Motor neuron (in vitro differentiated cells): ENCODE results near the gene PARG. TPM values are rescaled to one million over a fixed set of nuclear protein-coding genes. Genes with fewer than 3 reads are reported as not detected.
"Not testable (repeated sequence)": the region's sequence is repeated elsewhere in the genome, so short reads cannot be mapped to it uniquely, and the experiment has no call there.

Experiments used
- ATAC-seq, 8 experiments: fragments of 200-7000 bp; cut with Tn5 transposase; replicated peaks in 6 of 8; 2 replicates each; pipeline ENCODE4 v1.8.0; 2021; ENCODE audit warnings: mild to moderate bottlenecking in 8 of 8, moderate library complexity in 8 of 8
- H3K27ac ChIP-seq, 2 donors: fragments of 250-450 bp; sonication (Bioruptor Pico); 2 replicates each; pipeline ENCODE4 v1.9.0; 2021; ENCODE audit warnings: antibody characterized with exemption in 2 of 2, mild to moderate bottlenecking in 2 of 2, moderate library complexity in 1 of 2
- H3K4me1 ChIP-seq, 2 donors: fragments of 250-450 bp; sonication (Bioruptor Pico); replicated peaks in 1 of 2; 2 replicates each; pipeline ENCODE4 v1.6.1; 2021; ENCODE audit warnings: antibody characterized with exemption in 2 of 2, mild to moderate bottlenecking in 2 of 2, moderate library complexity in 1 of 2
- H3K4me3 ChIP-seq, 5 donors: fragments of 250-450 bp; sonication (Bioruptor Pico); 2 replicates each; pipeline ENCODE4 v1.9.0; 2021; ENCODE audit warnings: antibody characterized with exemption in 5 of 5, mild to moderate bottlenecking in 5 of 5, moderate library complexity in 4 of 5
- WGBS, 10 experiments: fragments of 450-650 bp; shearing (Covaris generic); methylation state at CpG; one replicate each; pipeline ENCODE4 v1.0.0; 2022; 5-methylcytosine and 5-hydroxymethylcytosine counted together
- in situ Hi-C, 9 experiments: fragments of 400-800 bp; cut with MboI; loops; one replicate each; pipeline ENCODE4 v1.15.0; 2021; ENCODE audit warnings: low sequenced_read_pairs in 9 of 9, low pct_unique_long_range_greater_than_20kb in 2 of 9; ENCODE audit not compliant: unreplicated experiment in 9 of 9
- total RNA-seq, 8 experiments: library from RNA; unstranded; fragments of 300-600 nt; gene quantifications; 2 replicates each; pipeline versions ENCODE4 v1.2.3 to v1.2.4, GENCODE V29; 2022

Gene PARG
- total RNA-seq, 8 experiments from 2014 or later, result 27.6 to 49.9 (median 35.4) TPM

DNA sequence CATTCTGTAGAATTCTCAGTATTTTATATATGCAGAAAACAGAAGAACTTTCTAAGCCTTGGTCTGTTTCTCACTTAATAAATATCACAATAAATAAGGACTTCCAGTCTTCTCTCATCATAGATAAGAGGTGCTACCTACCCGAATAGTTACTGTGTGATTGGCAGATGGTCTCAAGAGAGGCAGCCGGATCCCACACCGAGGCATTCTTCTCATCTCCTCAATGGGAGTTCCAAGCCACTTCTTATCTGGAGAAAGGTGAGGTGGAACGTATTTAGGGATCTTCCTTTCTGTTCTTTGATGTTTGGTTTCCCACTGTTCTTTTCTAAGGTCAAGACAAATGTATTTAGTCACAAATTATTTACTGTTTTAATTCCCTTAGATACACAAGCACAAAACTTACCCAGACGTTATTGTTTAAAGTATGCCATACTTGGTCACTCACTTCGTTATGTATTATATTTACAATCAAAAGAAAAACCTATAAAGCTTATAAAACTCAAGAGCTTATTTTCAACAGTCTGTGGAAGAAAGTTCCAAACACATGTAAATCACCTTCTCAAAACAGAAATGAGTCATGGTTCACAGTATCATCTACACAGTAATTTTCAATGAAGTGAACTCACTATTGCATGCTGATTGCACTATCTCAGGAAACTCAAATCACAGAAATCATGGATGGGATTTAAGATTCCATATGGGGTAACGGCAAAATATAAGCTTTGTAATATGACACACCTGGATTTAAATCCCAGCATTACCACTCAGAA is 9.7 kb downstream of the PARG start:
- H3K4me3 ChIP-seq, in situ Hi-C loops, H3K27ac ChIP-seq, H3K4me1 ChIP-seq: not testable (repeated sequence)
- peak in 5 of 8 experiments; percentile 48 to 82 (median 60) for ATAC-seq
- 83 to 96% (median 92%) methylated on average over 1 to 5 of the region's 7 CpGs; no CpG with 5 or more reads in 6 of the 10 experiments for WGBS, 10 experiments

DNA sequence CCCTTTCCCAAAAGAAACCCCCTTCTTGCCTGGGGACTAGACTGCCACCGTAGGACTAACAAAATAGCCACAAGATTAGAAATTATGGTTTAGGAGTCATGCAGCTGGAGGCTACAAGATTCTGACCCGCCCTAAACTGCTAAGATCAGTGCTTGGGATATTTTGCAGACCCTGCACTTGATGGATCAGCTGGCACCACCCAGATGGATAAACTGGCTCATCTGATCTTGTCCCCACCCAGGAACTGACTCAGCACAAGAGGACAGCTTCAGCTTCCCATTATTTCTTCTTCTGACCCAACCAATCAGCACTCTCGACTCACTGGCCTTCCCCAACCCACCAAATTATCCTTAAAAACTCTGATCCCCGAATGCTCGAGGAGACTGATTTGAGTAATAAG is 10.6 kb downstream of the PARG start:
- in situ Hi-C loops, H3K4me1 ChIP-seq, H3K27ac ChIP-seq, H3K4me3 ChIP-seq: not testable (repeated sequence)
- ATAC-seq, result peak in 2 of 8 experiments; percentile 72 to 80
- WGBS, 10 experiments, result 0 to 100% (median 100%) methylated on average over 1 to 2 of the region's 5 CpGs; no CpG with 5 or more reads in 7 of the 10 experiments

GRCh38 chr10:49923572-49923971 is 18.3 kb downstream of the PARG start:
- in situ Hi-C loops, result loop anchor here in 1 of 9 experiments (25.0 kb wide), 1 partner anchor 336 kb away; no protein-coding TSS in a partner anchor
- not testable (repeated sequence) for H3K27ac ChIP-seq, H3K4me3 ChIP-seq, H3K4me1 ChIP-seq
- peak in 1 of 8 experiments; percentile 20 for ATAC-seq
- no CpG with 5 or more reads among the region's 4 CpGs for WGBS, 10 experiments

- ATAC-seq, H3K4me3 ChIP-seq, H3K27ac ChIP-seq, H3K4me1 ChIP-seq: not testable (repeated sequence)
- in situ Hi-C loops, result loop anchor here in 1 of 9 experiments (25.0 kb wide), 1 partner anchor 335 kb away; no protein-coding TSS in a partner anchor
- 50% methylated on average over 1 of the region's 4 CpGs; no CpG with 5 or more reads in 9 of the 10 experiments for WGBS, 10 experiments
Observed at GRCh38 chr10:49922041-49922440, 19.8 kb downstream of the PARG start.

- not testable (repeated sequence) for H3K4me1 ChIP-seq, H3K4me3 ChIP-seq, ATAC-seq, H3K27ac ChIP-seq
- in situ Hi-C loops, result loop anchor here in 1 of 9 experiments (25.0 kb wide), 1 partner anchor 331 kb away; no protein-coding TSS in a partner anchor
Observed at GRCh38 chr10:49917927-49918326, 23.9 kb downstream of the PARG start.

- peak in 1 of 8 experiments; percentile 56 for ATAC-seq
- in situ Hi-C loops, result loop anchor here in 1 of 9 experiments (25.0 kb wide), 1 partner anchor 329 kb away; no protein-coding TSS in a partner anchor
Observed at GRCh38 chr10:49916451-49916850, 25.4 kb downstream of the PARG start.

GRCh38 chr10:49910295-49910694 is 31.5 kb downstream of the PARG start:
- not testable (repeated sequence) for H3K27ac ChIP-seq, ATAC-seq, H3K4me3 ChIP-seq, H3K4me1 ChIP-seq
- WGBS, 10 experiments, result no CpG with 5 or more reads among the region's 1 CpG
- in situ Hi-C loops, result loop anchor here in 1 of 9 experiments (25.0 kb wide), 1 partner anchor 323 kb away; no protein-coding TSS in a partner anchor

More at GRCh38 chr10:49916451-49916850, 25.4 kb downstream of the PARG start:
- not testable (repeated sequence) for H3K4me1 ChIP-seq, H3K27ac ChIP-seq, H3K4me3 ChIP-seq

DNA sequence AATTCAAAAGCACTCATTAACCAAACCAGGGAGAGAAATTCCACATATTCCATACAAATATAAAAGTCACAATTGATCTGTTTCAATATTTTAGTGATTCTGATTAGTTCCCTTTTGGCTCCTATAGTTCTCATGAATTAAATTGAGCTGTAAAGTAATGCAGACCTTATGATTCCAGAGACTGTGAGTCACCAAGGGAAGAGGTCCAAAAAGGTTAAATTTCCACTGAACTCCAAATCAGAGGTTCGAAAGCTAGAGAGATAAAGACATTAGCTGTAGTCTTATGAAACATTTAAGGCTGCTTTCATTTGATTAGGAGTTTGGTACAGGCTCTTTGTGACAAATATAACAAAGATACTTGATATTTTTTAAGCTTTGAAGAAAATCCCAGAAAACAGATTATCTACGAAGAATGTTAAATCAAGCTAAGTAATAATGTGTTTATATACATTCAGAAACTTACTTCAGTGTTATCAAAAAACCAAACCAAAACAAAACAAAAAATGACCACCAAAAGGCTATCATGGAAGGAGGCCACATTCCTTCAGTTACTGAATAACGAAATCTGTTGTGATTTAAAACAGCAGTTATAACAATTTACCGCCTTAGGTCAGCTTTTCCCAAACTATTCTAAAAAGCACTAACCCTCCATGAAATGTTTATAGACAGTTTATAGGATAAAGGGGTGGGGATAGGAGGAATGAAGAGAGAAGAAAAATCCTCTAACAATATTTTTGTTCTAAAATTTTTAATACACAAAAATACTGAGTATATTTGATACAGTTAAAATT is 33.3 kb downstream of the PARG start:
- WGBS, 10 experiments, result 80 to 100% methylated on average over 1 to 2 of the region's 4 CpGs; no CpG with 5 or more reads in 8 of the 10 experiments
- in situ Hi-C loops, result loop anchor here in 1 of 9 experiments (25.0 kb wide), 1 partner anchor 321 kb away; no protein-coding TSS in a partner anchor
- H3K4me1 ChIP-seq, H3K4me3 ChIP-seq, H3K27ac ChIP-seq, ATAC-seq: not testable (repeated sequence)

DNA sequence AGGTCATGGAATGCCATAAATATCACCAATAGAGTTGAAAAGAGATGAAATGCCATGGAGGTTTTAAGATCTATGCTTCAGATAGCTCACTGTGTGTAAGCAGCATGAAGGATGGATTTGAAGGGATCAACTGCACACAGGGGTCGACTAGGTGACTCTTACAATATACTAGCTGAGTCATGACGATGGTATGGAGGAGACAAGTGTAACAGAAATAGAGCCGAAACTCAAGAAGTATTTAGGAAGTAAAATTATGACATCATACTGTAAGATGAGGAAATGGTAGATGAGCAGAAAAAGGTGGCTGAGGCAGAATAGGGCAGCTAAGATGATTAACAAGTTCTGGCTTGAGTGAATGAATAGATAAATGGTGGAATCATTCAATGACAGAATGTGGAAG is 38.0 kb downstream of the PARG start:
- WGBS, 10 experiments, result 75 to 100% methylated on average over 2 of the region's 3 CpGs; no CpG with 5 or more reads in 8 of the 10 experiments
- in situ Hi-C loops, result loop anchor here in 1 of 9 experiments (25.0 kb wide), 1 partner anchor 317 kb away; no protein-coding TSS in a partner anchor
- not testable (repeated sequence) for H3K27ac ChIP-seq, H3K4me3 ChIP-seq, H3K4me1 ChIP-seq, ATAC-seq

- ATAC-seq, result not testable (repeated sequence)
- in situ Hi-C loops, result loop anchor here in 1 of 9 experiments (25.0 kb wide), 1 partner anchor 313 kb away; no protein-coding TSS in a partner anchor
- no CpG with 5 or more reads among the region's 3 CpGs for WGBS, 10 experiments
Observed at GRCh38 chr10:49900406-49900805, 41.4 kb downstream of the PARG start.

GRCh38 chr10:49899999-49900398 is 41.8 kb downstream of the PARG start:
- H3K4me3 ChIP-seq, ATAC-seq, H3K4me1 ChIP-seq, H3K27ac ChIP-seq: not testable (repeated sequence)
- in situ Hi-C loops, result loop anchor here in 1 of 9 experiments (25.0 kb wide), 1 partner anchor 313 kb away; no protein-coding TSS in a partner anchor
- no CpG with 5 or more reads among the region's 2 CpGs for WGBS, 10 experiments

More at GRCh38 chr10:49900406-49900805, 41.4 kb downstream of the PARG start:
- not testable (repeated sequence) for H3K4me3 ChIP-seq, H3K4me1 ChIP-seq, H3K27ac ChIP-seq

- H3K4me3 ChIP-seq, H3K4me1 ChIP-seq, H3K27ac ChIP-seq, ATAC-seq, in situ Hi-C loops: not testable (repeated sequence)
- WGBS, 10 experiments, result 100% methylated on average over 1 to 2 of the region's 5 CpGs; no CpG with 5 or more reads in 4 of the 10 experiments
Observed at GRCh38 chr10:49890025-49890424, 51.8 kb downstream of the PARG start.
